Trophoblast cell (in vitro differentiated cells and primary cell): ENCODE results near the gene LMF1.

Experiments
- DNase-seq, 2 donors: peaks; one replicate each; pipeline ENCODE4 v3.0.0-alpha.2; 2016
- H2AFZ ChIP-seq: 2 replicates; pipeline ENCODE4 v1.6.1; 2013; ENCODE audit warnings: low read length, moderate library complexity, mild to moderate bottlenecking; ENCODE audit not compliant: insufficient read depth, poor library complexity
- H2AK5ac ChIP-seq: 2 replicates; pipeline ENCODE4 v1.6.1; 2013; ENCODE audit warnings: mild to moderate bottlenecking, low read length
- H2BK120ac ChIP-seq: 2 replicates; pipeline ENCODE4 v1.6.1; 2013; ENCODE audit warnings: low read length, mild to moderate bottlenecking, moderate library complexity; ENCODE audit not compliant: insufficient read depth, poor library complexity
- H2BK12ac ChIP-seq: 2 replicates; pipeline ENCODE4 v1.6.1; 2013; ENCODE audit warnings: mild to moderate bottlenecking, low read length, moderate library complexity
- H2BK5ac ChIP-seq: 2 replicates; pipeline ENCODE4 v1.6.1; 2013; ENCODE audit warnings: low read length, low read depth, moderate library complexity, mild to moderate bottlenecking; ENCODE audit not compliant: poor library complexity
- H3K14ac ChIP-seq: 2 replicates; pipeline ENCODE4 v1.6.1; 2013; ENCODE audit warnings: mild to moderate bottlenecking, low read length
- H3K18ac ChIP-seq: 2 replicates; pipeline ENCODE4 v1.6.1; 2013; ENCODE audit warnings: mild to moderate bottlenecking, low read length
- H3K23ac ChIP-seq: 2 replicates; pipeline ENCODE4 v1.6.1; 2013; ENCODE audit warnings: low read length
- H3K27ac ChIP-seq: 2 replicates; pipeline ENCODE4 v1.5.1; 2013; ENCODE audit warnings: low read depth, mild to moderate bottlenecking, inconsistent platforms, low read length, moderate library complexity
- H3K27me3 ChIP-seq: 2 replicates; pipeline ENCODE4 v1.6.1; 2013; ENCODE audit warnings: inconsistent platforms, mild to moderate bottlenecking, low read length, moderate library complexity; ENCODE audit not compliant: insufficient read depth
- H3K36me3 ChIP-seq, 2 experiments: 1 replicate in 1 of 2; 2 replicates in 1 of 2; pipeline ENCODE4 v1.6.1; 2013; ENCODE audit warnings: low read length in 2 of 2, mild to moderate bottlenecking in 2 of 2, moderate library complexity in 1 of 2; ENCODE audit not compliant: insufficient read depth in 2 of 2, control insufficient read depth in 1 of 2
- H3K4ac ChIP-seq: 2 replicates; pipeline ENCODE4 v1.6.1; 2013; ENCODE audit warnings: low read depth, mild to moderate bottlenecking, low read length, moderate library complexity
- H3K4me1 ChIP-seq, 2 experiments: 1 replicate in 1 of 2; 2 replicates in 1 of 2; pipeline ENCODE4 v1.6.1; 2013; ENCODE audit warnings: low read length in 2 of 2, mild to moderate bottlenecking in 2 of 2, moderate library complexity in 1 of 2; ENCODE audit not compliant: insufficient read depth in 2 of 2, control insufficient read depth in 1 of 2
- H3K4me2 ChIP-seq: 2 replicates; pipeline ENCODE4 v1.6.1; 2013; ENCODE audit warnings: inconsistent platforms, mild to moderate bottlenecking, low read length, moderate library complexity
- H3K4me3 ChIP-seq: 2 replicates; pipeline ENCODE4 v1.5.1; 2013; ENCODE audit warnings: mild to moderate bottlenecking, low read depth, low read length, inconsistent platforms
- H3K79me1 ChIP-seq: one replicate; pipeline ENCODE4 v1.6.1; 2013; ENCODE audit warnings: low read length
- H3K79me2 ChIP-seq: 2 replicates; pipeline ENCODE4 v1.6.1; 2013; ENCODE audit warnings: low read length, mild to moderate bottlenecking; ENCODE audit not compliant: control insufficient read depth, insufficient read depth, poor library complexity
- H3K9ac ChIP-seq: 2 replicates; pipeline ENCODE4 v1.6.1; 2013; ENCODE audit warnings: mild to moderate bottlenecking, low read length
- H3K9me3 ChIP-seq: 2 replicates; pipeline ENCODE4 v1.6.1; 2013; ENCODE audit warnings: low read depth, mild to moderate bottlenecking, control low read depth, inconsistent platforms, low read length; ENCODE audit not compliant: insufficient read depth
- H4K12ac ChIP-seq: 2 replicates; pipeline ENCODE4 v1.6.1; 2013; ENCODE audit warnings: low read depth, mild to moderate bottlenecking, low read length, moderate library complexity
- H4K8ac ChIP-seq: 2 replicates; pipeline ENCODE4 v1.6.1; 2013; ENCODE audit warnings: low read depth, mild to moderate bottlenecking, low read length, moderate library complexity
- H4K91ac ChIP-seq: one replicate; pipeline ENCODE4 v1.6.1; 2013; ENCODE audit warnings: low read depth, mild to moderate bottlenecking, low read length, moderate library complexity
- WGBS: extraction: QIAGEN DNeasy Blood & Tissue Kit; methylation state at CpG from one replicate; pipeline ENCODE4 v1.1.7; 2013; ENCODE audit warnings: missing lambda C conversion rate; ENCODE audit not compliant: insufficient read length, insufficient coverage; ENCODE audit errors: extremely low coverage; 5-methylcytosine and 5-hydroxymethylcytosine counted together

LMF1 gene

DNA sequence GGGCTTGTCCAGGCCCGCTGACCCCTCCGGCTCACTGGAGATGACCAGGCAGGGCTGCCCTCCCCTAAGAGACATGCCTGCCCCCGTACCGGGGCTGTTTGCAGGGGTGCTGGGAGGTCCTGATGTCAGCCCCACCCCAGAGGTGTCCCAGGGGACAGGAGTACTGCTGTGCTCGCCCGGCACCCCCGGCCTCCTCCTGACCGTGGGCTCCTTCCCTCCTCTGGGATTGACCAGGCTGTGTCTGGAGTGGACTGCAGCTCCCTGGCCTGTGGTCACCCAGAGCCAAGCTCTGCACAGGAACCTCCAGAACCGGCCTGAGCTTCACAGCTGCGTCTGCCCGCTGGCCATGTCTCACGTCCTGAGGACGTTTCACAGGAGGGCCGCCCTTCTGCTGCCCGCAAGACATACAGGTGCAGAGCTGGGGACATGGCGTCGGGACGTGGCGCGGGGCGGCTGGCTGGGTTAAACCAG, 53.2 kb downstream of the LMF1 start:
- no peak overlapping the region for H3K9ac ChIP-seq
- no peak overlapping the region for H3K27ac ChIP-seq
- H2BK5ac ChIP-seq: no peak overlapping the region
- H3K79me1 ChIP-seq: no peaks in the 10 kb centered on the region
- no peak overlapping the region for H3K18ac ChIP-seq
- H3K36me3 ChIP-seq: peaks cover 0 to under 1% of the 10 kb centered on the region in 2 experiments
- no peak overlapping the region for H3K23ac ChIP-seq
- no peak overlapping the region for H3K4me2 ChIP-seq
- H4K12ac ChIP-seq: no peak overlapping the region
- no peaks in the 10 kb centered on the region for H3K79me2 ChIP-seq
- H3K9me3 ChIP-seq: peaks cover 52% of the 10 kb centered on the region
- H2AK5ac ChIP-seq: no peak overlapping the region
- no peak overlapping the region for H4K8ac ChIP-seq
- no peak overlapping the region for H2BK120ac ChIP-seq
- no peak overlapping the region for H3K4me3 ChIP-seq
- DNase-seq: peak in 1 of 2 donors; percentile 19
- H4K91ac ChIP-seq: no peak overlapping the region
- no peak overlapping the region for H2AFZ ChIP-seq
- no peaks in the 10 kb centered on the region for H3K27me3 ChIP-seq
- H2BK12ac ChIP-seq: no peak overlapping the region
- H3K4me1 ChIP-seq: no peaks in the 10 kb centered on the region
- no peak overlapping the region for H3K4ac ChIP-seq
- no CpG with 5 or more reads among the region's 21 CpGs for WGBS
- no peak overlapping the region for H3K14ac ChIP-seq

DNA sequence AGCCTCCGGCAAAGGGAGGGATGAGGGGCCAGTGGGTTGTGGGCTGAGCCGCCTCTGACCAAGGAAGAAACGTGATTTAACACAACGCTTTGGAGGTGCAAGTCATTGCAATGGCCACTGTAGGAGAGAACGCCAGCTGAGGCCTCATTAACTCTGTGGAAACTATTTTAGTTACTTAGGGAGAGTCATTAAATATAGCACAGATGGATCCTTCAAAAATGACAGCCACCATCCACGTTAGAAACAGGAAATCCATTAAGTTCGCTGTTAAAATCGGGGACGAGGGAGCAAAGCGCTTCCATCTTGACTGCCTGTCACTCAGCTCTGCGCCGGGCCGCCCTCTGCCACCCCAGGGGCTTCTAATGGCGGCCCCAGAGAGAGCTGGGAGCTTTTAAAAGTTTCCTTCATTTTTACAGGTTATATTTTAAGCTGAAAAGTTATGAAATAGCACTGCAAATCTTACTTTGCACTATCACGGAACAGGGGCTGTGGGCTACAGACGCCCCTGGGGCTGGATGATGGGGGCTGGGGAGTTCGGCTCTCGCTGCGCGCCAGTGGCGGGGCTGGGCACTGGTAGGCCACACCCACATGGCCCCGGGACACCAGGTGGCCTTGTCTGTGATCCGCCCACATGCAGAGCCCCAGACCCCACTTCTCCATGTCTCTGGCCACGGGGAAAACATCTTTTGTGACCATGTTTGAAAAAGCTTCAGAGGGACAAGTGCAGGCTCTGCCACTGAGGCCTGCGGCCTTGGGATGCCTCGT, 54.6 kb downstream of the LMF1 start:
- peaks cover 42% of the 10 kb centered on the region for H3K9me3 ChIP-seq
- no peak overlapping the region for H3K23ac ChIP-seq
- no peaks in the 10 kb centered on the region for H3K79me2 ChIP-seq
- H3K4me3 ChIP-seq: no peak overlapping the region
- H4K91ac ChIP-seq: no peak overlapping the region
- H2BK120ac ChIP-seq: no peak overlapping the region
- no peak overlapping the region for H2AK5ac ChIP-seq
- WGBS: no CpG with 5 or more reads among the region's 26 CpGs
- no peak for DNase-seq
- no peak overlapping the region for H3K4ac ChIP-seq
- H4K8ac ChIP-seq: no peak overlapping the region
- no peak overlapping the region for H2BK5ac ChIP-seq
- H3K4me2 ChIP-seq: no peak overlapping the region
- no peaks in the 10 kb centered on the region for H3K4me1 ChIP-seq
- H3K27ac ChIP-seq: no peak overlapping the region
- no peak overlapping the region for H3K9ac ChIP-seq
- H4K12ac ChIP-seq: no peak overlapping the region
- no peaks in the 10 kb centered on the region for H3K36me3 ChIP-seq
- no peaks in the 10 kb centered on the region for H3K27me3 ChIP-seq
- H3K14ac ChIP-seq: no peak overlapping the region
- no peak overlapping the region for H2BK12ac ChIP-seq
- H2AFZ ChIP-seq: no peak overlapping the region
- H3K79me1 ChIP-seq: no peaks in the 10 kb centered on the region
- H3K18ac ChIP-seq: no peak overlapping the region

DNA sequence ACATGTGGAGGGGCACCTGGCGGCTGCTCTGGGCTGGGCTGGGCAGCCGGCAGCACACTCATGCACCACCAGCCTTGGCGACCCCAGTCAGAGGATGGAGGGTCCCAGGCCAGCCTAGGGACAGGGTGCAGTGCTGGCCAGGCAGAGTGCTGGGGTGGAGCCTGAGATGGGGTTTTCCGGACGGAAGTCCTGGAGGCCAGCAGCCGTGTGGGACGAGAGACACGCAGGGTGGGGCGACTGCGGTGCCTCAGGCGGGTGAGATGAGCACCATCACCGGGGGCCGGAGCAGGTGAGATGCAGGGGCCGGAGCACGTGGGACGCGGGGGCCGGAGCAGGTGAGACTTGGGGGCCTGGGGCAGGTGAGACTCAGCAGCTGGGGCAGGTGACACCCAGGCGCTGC, 55.2 kb downstream of the LMF1 start:
- H3K23ac ChIP-seq: no peak overlapping the region
- H3K4ac ChIP-seq: no peak overlapping the region

DNA sequence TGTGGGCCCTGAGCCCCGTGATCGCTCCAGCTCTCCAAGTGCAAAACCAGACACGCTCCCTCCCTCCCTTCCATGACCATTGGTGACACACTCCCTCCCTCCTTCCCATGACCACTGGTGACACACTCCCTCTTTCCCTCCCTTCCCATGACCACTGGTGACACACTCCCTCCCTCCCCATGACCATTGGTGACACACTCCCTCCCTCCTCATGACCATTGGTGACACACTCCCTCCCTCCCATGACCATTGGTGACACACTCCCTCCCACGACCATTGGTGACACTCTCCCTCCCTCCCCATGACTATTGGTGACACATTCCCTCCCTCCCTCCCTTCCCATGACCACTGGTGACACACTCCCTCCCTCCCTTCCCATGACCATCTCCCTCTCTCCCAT, 56.3 kb downstream of the LMF1 start:
- Histone ChIP-seq H3K27me3 (no peaks in the 10 kb centered on the region), H3K4me1 (no peaks in the 10 kb centered on the region), H2BK120ac (no peak overlapping the region), H3K4me2 (no peak overlapping the region), H3K4ac (no peak overlapping the region), H3K79me2 (no peaks in the 10 kb centered on the region), H3K14ac (no peak overlapping the region), H2AK5ac (no peak overlapping the region), H3K23ac (no peak overlapping the region), H4K8ac (no peak overlapping the region), H3K9me3 (peaks cover 33% of the 10 kb centered on the region), H3K36me3 (no peaks in the 10 kb centered on the region), H2BK12ac (no peak overlapping the region), H3K18ac (no peak overlapping the region), H3K79me1 (no peaks in the 10 kb centered on the region), H2BK5ac (no peak overlapping the region), H4K12ac (no peak overlapping the region), H2AFZ (no peak overlapping the region), H3K27ac (no peak overlapping the region), H3K4me3 (peak overlapping the region; percentile 13), H4K91ac (no peak overlapping the region), H3K9ac (no peak overlapping the region)
- WGBS: no CpG with 5 or more reads among the region's 4 CpGs
- DNase-seq: no peak

More for the DNA sequence above, 55.2 kb downstream of the LMF1 start:
- Histone ChIP-seq H2BK5ac (no peak overlapping the region), H4K12ac (no peak overlapping the region), H3K36me3 (no peaks in the 10 kb centered on the region), H3K27me3 (no peaks in the 10 kb centered on the region), H3K4me1 (no peaks in the 10 kb centered on the region), H2AK5ac (no peak overlapping the region), H3K4me3 (no peak overlapping the region), H3K79me1 (no peaks in the 10 kb centered on the region), H2BK120ac (no peak overlapping the region), H3K18ac (no peak overlapping the region), H3K14ac (no peak overlapping the region), H3K9me3 (peaks cover 39% of the 10 kb centered on the region), H3K79me2 (no peaks in the 10 kb centered on the region), H2AFZ (no peak overlapping the region), H4K91ac (no peak overlapping the region), H4K8ac (no peak overlapping the region), H2BK12ac (no peak overlapping the region), H3K4me2 (no peak overlapping the region), H3K9ac (no peak overlapping the region), H3K27ac (no peak overlapping the region)
- WGBS: no CpG with 5 or more reads among the region's 19 CpGs
- DNase-seq: no peak
